Fibroblast of pulmonary artery (primary cell): ENCODE data around the gene FUT6.

Experiments used
- DNase-seq: peaks from one replicate; pipeline ENCODE4 v3.0.0-alpha.2; 2010; ENCODE audit warnings: low read depth
- H3K4me3 ChIP-seq: replicated peaks from 2 replicates; pipeline ENCODE4 v1.5.1; 2011; ENCODE audit warnings: low read depth, mild to moderate bottlenecking, control low read depth, low read length, moderate library complexity
- CTCF ChIP-seq: IDR thresholded peaks from 2 replicates; pipeline ENCODE4 v1.5.1; 2011; ENCODE audit warnings: mild to moderate bottlenecking, control low read depth, low read length, inconsistent platforms; ENCODE audit errors: missing control alignments

Gene FUT6

GRCh38 chr19:5800361-5801270 lies 38.9 kb downstream of the FUT6 start:
- no peak for TF ChIP-seq CTCF
- no peak overlapping the region for H3K4me3 ChIP-seq
- no peak for DNase-seq

- H3K4me3 ChIP-seq = no peak overlapping the region
- no peak for DNase-seq
- no peak for TF ChIP-seq CTCF
Measured at GRCh38 chr19:5799247-5800241, 40.0 kb downstream of the FUT6 start.

- no peak overlapping the region for H3K4me3 ChIP-seq
- no peak for DNase-seq
- no peak for TF ChIP-seq CTCF
Measured at GRCh38 chr19:5798244-5798643, 41.3 kb downstream of the FUT6 start.

GRCh38 chr19:5795382-5795919 lies 44.1 kb downstream of the FUT6 start:
- no peak for DNase-seq
- no peak for TF ChIP-seq CTCF
- H3K4me3 ChIP-seq = no peak overlapping the region

GRCh38 chr19:5793188-5793587 lies 46.3 kb downstream of the FUT6 start:
- DNase-seq = no peak
- H3K4me3 ChIP-seq = no peak overlapping the region
- no peak for TF ChIP-seq CTCF

GRCh38 chr19:5792224-5792623 lies 47.3 kb downstream of the FUT6 start:
- TF ChIP-seq CTCF = no peak
- DNase-seq = no peak
- no peak overlapping the region for H3K4me3 ChIP-seq
